Measurements from ENCODE around the gene SIVA1.

SIVA1 gene

DNA sequence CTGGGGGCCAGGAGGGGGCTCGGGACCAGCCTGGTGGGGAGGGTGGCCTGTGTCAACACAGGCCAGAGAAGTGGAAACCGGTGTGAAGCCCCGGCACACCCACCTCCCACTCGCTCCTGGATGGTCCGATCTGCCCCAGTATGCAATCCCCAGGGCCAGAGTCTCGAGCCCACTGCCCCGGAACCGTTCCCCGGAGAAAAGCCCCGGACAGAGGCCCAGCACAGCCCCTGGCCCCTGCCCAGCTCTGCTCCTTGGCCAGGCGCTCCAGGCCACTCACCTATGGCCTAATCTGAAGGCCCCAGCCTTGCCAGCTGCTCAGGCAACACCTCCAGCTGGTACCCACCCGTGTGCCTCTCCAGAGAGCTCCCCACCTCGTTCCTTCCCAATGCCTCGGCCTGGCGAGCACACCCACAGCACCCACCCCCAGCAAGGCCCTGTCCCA is 24.9 kb downstream of the SIVA1 start:
- no peak for DNase-seq (ENCODE audit: low read depth, low spot score)
- H3K4me3 ChIP-seq (ENCODE audit: low read length): no peak overlapping the region

GRCh38 chr14:104778694-104779331 is 25.9 kb downstream of the SIVA1 start:
- no peak for DNase-seq (ENCODE audit: low read depth, low spot score)
- H3K4me3 ChIP-seq (ENCODE audit: low read length): no peak overlapping the region

DNA sequence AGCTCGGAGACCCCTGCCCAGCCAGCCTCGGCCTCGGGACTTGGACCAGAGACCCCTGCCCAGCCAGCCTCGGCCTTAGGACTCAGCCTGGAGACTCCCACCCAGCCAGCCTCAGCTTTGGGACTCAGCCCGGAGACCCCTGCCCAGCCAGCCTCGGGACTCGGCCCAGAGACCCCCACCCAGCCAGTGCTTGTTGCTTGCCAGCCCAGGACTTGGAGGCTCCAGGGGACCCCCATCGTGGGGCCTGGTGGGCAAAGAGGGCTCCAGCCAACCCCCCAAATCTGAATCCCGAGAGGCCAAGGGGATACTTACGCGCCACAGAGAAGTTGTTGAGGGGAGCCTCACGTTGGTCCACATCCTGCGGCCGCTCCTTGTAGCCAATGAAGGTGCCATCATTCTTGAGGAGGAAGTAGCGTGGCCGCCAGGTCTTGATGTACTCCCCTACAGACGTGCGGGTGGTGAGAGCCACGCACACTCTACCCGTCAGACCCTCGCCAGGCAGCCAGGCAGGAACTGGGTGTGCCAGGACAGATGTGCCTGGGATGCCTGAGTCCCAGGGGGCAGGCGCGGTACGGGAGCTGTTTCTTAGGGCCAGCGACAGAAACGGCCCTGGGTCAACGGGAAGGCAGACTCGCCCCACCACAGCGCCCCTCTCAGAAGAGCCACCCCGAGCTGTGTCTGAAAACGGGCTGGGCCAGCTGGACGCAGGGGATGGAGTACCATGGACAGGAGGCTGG is 27.0 kb downstream of the SIVA1 start:
- no peak overlapping the region for H3K4me3 ChIP-seq (ENCODE audit: low read length)
- DNase-seq (ENCODE audit: low read depth, low spot score): no peak

- no peak for DNase-seq (ENCODE audit: low read depth, low spot score)
- H3K4me3 ChIP-seq (ENCODE audit: low read length): no peak overlapping the region
These were observed 27.6 kb downstream of the SIVA1 start for GRCh38 chr14:104780513-104781030.

GRCh38 chr14:104781271-104782077 is 28.5 kb downstream of the SIVA1 start:
- DNase-seq (ENCODE audit: low read depth, low spot score): no peak
- no peak overlapping the region for H3K4me3 ChIP-seq (ENCODE audit: low read length)

DNA sequence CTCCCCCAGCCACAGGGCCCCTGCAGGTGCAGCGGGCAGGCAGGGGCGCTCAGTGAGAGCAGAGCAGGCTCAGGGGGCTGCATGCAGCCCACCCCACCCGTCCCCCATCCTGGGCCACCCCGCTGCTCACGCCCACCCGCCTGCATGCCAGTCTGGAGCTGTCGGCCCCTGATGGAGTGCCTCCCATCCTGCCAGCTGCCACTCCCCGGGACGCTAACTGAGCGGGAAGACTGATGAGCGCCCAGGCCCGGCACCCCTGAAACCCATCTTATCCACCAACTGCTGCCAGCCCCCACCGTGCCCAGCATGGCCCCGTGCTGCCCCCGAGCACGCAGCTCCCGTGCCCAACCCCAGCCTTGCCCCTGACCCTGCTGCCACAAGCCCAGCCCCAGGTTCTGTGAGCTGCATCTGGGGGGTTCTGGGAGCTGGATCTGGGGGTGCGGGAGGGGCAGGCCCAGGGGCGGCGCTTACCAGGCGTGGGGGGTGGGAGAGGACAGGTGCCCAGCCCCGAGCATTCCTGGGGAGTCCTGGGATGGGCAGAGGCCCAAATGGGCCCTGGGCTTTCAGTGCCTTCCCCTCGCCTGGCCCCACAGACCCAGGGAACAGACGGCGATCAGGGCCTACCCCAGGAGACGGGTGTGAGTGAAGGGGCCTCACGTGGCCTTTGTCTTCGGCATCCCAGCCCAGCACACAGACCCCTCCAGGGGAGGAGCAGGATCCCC is 29.3 kb downstream of the SIVA1 start:
- no peak for DNase-seq (ENCODE audit: low read depth, low spot score)
- H3K4me3 ChIP-seq (ENCODE audit: low read length): no peak overlapping the region

DNA sequence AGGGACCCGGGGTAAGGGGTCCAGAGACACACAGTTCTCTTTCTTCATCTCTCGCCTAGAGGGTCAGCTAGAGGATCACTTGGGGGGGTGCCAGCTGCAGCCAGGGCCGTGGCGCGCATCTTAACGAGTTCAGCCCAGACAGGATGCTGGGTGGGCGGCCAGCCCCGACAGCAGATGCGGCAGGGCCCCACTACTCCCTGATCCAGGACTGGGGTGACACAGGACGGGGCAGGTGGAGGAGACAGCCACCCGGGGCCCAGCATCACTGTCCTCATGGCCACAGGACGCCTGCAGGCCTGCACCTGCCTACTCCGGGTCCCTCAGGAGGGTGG is 29.8 kb downstream of the SIVA1 start:
- no peak for DNase-seq (ENCODE audit: low read depth, low spot score)
- no peak overlapping the region for H3K4me3 ChIP-seq (ENCODE audit: low read length)

DNA sequence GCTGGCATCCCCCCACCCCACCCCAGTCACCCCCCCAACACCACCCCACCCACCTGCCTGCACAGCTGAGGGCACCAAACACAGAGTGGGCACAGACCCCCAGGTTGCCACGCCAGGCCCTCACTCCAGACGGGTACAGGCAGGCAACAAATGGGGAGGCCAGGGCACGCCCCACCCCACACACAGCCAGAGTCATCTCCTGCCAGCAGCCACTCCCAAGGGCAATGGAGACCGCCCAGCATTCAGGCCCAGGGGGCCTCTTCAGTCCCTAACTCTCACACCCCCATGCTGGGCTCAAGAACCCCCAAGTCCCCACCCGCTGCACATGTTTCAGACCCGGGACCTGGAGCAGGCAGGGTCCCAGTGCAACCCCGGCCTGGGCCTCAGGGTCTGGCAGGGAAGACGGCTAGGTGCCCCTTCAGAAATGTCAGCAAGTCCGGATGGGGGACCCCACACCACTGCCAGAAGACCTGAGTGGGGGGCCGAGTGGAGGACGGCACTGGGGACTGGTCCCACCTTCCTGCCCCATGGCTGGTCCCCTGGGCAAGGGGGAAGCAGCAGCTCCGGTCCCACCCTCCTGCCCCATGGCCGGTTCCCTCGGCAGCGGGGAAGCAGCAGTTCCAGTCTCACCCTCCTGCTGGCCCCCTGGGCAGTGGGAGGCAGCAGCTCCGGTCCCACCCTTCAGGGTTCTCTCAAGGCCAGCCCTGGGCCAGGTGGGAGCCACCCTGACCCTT is 30.7 kb downstream of the SIVA1 start:
- no peak overlapping the region for H3K4me3 ChIP-seq (ENCODE audit: low read length)
- DNase-seq (ENCODE audit: low read depth, low spot score): no peak

DNA sequence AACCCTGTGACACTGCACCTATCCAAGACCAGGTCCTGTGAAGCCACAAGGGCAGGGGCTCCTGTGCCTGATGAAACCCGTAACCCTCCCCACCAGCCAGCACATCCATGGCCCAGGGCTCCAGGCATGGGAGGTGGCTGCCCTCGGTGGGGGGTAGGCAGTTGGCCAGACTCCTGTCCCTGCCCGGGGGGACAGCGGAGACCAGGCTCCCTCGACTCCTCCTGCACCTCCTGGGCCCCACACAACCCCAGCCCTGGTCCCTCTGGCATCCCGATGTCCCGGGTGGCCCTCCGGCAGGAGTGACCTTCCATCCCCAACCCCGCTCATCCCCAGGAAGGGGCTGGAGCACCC is 31.2 kb downstream of the SIVA1 start:
- DNase-seq (ENCODE audit: low read depth, low spot score): no peak
- no peak overlapping the region for H3K4me3 ChIP-seq (ENCODE audit: low read length)

- no peak for DNase-seq (ENCODE audit: low read depth, low spot score)
- no peak overlapping the region for H3K4me3 ChIP-seq (ENCODE audit: low read length)
These were observed 32.1 kb downstream of the SIVA1 start for GRCh38 chr14:104784846-104785707.

- no peak for DNase-seq (ENCODE audit: low read depth, low spot score)
- no peak overlapping the region for H3K4me3 ChIP-seq (ENCODE audit: low read length)
These were observed 32.7 kb downstream of the SIVA1 start for GRCh38 chr14:104785708-104786080.

GRCh38 chr14:104786091-104786586 is 33.2 kb downstream of the SIVA1 start:
- peak; percentile 46 for DNase-seq (ENCODE audit: low read depth, low spot score)
- no peak overlapping the region for H3K4me3 ChIP-seq (ENCODE audit: low read length)

- DNase-seq (ENCODE audit: low read depth, low spot score): no peak
- no peak overlapping the region for H3K4me3 ChIP-seq (ENCODE audit: low read length)
These were observed 34.1 kb downstream of the SIVA1 start for GRCh38 chr14:104786726-104787675.

DNA sequence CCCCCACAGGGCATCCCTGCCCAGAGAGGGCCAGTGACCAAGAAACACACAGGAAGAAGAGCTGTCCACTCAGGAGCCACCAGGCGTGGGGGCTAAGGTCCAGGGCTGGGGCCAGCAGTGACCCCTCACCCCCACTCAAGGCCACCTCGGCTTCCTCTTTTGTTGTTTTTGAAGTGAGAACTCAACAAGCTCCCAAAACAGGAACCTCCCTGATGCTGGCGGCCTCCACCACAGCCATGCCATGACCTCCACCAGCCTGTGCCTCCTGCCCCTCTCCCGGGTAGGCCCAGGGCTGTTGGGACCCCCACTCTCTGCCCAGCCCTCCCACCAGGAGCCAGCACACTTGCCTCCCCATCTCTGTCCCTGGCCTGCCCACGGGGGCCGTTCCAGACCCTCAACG is 34.8 kb downstream of the SIVA1 start:
- no peak for DNase-seq (ENCODE audit: low read depth, low spot score)
- no peak overlapping the region for H3K4me3 ChIP-seq (ENCODE audit: low read length)

DNA sequence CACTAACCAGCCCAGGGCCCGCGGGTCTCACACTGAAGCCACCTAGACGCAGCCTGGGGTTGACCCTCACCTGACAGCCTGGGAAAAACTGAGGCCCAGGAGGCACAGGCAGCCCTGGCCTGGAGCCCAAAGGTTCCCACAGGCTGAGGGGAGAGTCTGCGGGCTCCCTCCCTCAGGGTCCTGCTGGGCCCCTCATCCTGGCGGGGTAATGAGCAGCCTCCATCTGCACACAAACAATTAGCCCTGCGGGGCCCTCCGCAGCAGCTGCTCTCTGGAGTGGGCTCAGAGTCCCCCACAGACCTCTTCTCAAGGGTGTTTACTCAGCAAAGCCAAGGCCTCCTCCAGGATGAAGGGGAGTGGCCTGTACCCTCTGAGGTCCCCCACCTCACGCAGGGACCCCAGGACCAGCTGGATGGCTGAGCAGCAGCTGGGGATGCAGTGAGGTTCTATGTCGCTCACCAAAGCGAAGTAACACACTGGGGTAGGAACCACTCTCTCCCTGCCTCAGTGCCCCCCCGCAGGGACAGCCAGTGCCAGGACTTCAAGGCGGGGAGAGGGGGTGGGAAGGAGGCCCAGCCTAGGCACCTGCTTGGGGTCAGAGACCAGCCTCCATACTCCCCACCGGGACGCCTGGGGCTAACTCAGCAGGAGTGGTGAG is 35.3 kb downstream of the SIVA1 start:
- no peak for DNase-seq (ENCODE audit: low read depth, low spot score)

DNA sequence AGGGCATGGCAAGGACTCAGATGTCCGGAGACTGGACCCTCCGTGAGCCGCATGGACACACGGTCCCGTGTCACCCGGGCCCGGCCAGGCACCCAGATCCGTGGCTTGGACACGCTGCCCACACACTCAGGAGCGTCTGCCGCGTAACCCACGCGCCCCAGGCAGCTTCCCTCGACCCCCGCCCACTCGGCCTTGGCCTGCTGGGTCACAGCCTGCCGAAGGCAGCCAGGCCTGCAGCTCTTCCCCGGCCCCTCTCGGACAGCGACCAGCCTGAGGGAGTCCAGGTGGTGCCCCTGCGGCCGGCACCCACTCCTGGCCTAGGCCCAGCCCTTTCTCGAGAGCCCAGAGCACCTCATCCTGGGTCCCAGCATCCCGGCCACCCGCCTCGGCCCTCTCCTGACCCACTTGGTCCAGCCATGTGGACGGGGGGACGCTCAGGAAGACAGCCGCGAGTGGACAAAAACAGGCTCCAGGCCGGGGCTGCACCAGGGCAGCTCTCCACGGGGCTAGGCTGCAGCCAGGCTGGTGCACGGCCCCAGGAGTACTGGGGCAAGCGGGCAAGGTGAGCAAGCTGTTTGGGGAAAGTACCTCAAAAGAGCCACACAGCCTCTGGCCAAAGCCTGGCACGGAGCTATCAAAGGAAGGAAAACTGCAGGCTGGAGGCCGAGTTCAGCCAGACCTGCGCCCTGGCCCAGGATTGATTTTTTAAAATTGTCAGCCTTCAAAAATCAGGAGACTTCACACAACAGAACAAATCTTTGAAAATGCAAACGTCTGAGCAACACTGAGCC is 36.1 kb downstream of the SIVA1 start:
- no peak for DNase-seq (ENCODE audit: low read depth, low spot score)
- H3K4me3 ChIP-seq (ENCODE audit: low read length): no peak overlapping the region

More for the DNA sequence above, 35.3 kb downstream of the SIVA1 start:
- H3K4me3 ChIP-seq (ENCODE audit: low read length): no peak overlapping the region

Measured in Jurkat, Clone E6-1 (cell line).